HG03442 (cell line): Measurements from ENCODE around the gene KCNMA1.

Source experiments
- ATAC-seq: cut with Tn5 transposase; IDR thresholded peaks from one replicate; pipeline ENCODE4 v1.9.1; 2021; ENCODE audit warnings: mild to moderate bottlenecking, moderate library complexity; ENCODE audit not compliant: unreplicated experiment

KCNMA1 gene

DNA sequence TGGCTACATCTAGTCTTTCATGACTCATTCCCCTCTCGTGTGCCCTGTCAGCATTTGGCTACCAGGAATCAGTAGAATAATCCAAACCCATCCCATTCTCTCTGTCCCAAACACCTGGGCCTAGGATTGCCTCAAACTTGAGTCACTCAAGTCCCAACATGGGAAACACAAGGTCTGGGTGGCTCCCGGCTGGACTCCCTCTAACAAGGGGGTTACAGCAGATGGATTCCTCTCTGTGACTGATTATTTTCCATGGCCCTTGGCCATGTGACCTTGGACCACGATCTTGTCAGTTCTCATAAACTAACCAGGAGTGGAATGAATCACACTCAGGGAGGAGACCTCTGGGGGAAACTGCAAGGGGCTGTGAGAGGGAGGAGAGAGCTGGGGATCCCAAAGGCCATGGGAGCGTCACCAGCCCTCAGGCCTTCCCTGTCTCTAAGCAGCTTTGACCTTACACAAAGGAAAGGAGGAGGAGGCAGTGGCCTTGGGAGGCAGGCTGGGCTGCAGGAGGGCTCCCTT, 533.1 kb downstream of the KCNMA1 start:
- no peak for ATAC-seq

DNA sequence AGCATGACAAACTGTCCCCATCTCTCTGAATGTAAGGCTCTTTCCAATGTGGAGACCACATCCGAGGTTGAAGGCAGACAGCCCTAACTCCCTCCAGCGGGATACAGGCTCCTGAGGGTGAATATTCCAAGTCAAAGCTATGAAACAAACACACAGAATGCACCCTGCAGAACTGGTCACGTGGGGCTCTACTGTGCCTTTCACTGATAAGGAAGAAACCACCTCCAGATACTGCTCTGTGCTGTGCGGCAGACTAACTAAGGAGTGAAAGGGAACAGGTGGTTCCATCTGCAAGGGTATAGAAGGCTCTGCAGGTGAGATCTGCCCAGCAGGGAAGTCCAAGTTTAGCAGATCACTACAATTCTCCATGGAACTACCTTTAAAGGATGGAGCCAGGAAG, 534.4 kb downstream of the KCNMA1 start:
- ATAC-seq = no peak

DNA sequence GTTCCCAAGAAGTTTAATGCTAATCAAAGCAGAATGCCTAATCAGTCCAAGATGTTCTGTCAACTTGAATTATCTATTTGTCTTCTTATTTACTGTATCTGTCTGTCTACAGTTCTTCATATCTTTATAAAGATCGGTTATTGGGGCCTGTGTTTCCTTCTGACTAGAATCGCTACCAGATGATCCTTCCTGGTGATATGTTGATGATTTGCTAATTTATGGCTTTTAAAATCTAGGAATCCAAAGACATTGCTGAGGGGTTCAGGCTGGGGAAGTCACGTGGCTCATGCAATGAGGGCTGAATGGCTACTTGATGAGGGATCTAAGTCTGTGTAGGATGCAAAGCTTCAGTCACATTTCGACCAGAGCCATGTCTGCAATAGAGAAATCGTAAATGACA, 536.3 kb downstream of the KCNMA1 start:
- ATAC-seq = no peak

DNA sequence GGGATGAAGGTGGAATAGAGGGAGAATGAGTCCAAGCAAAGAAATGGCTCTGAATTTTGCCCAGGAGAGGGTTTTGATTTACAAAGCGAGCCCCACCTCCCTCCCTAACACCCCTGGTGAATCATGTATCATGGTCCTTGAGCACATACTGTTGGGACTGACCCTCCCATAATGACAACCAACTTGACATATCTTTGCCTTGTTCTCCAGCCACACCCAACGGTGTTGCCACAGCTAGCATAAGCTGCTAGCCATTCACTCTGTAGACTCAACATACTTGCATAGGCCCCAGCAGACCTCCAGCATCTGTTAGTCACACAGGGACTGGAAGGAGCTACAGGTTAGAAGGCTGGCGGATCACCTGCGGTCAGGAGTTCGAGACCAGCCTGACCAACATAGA, 538.5 kb downstream of the KCNMA1 start:
- ATAC-seq = no peak

DNA sequence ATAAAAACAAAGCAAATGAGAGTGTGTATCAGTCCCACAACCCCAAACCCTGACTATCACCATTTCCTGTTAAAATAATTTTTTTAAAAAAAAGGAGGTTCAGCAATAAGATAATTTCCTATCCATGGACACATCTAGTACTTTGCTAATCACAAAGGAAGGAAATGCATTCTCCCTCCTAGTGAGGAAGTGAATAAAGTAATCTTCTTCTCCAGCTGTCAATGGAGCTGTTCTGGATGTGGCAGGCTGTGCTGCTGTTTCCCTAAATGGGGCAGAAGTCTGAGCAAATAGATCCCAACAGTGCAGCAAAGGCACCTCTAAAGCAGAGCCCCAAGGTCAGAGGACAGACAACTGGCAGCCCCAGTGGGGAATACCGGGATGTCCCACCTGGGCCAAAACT, 540.0 kb downstream of the KCNMA1 start:
- no peak for ATAC-seq

DNA sequence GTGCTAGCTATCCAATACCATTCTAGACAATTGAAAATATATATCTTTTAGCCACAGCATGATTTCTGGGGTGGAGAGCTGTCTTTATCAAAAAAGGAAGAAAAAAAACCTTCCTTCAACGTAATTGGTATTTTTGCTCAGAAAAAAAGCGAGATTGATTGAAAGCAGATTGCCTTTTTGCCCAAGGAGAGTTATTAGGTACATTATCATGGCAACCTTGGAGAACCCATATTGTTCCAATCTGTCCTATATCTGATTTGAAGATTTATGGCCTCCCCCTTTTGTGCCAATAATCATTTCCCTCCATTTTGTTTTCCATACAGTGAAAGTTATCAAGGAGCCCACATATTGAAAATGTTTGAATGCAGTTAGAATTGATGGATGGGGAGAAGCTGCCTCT, 544.5 kb downstream of the KCNMA1 start:
- ATAC-seq = no peak

DNA sequence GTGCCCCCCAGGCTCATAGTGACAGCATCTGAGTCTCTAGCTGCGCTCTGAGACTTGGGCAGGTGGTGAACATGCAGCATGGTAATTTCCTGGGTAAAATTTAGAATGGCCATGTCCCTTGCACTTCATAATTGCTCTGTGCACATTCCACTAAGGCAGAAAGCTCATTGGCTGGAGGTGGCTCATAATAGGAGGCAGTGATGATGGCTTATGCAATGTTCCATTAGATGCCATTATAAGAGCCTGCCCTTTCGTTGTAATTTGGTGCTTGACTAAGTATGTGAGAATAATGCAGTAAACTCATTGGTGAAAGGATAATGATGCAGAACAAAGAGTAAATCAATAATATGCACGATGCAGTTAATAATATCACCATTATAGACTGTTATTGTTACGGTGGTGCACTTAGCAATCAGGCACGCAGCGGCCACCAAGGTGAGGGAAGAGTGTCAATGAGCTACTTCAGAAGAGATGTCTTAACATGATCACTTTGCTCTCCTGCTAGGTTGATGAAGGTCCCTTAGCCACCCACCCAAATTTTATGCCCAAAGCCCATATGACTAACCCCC, 545.9 kb downstream of the KCNMA1 start:
- no peak for ATAC-seq

DNA sequence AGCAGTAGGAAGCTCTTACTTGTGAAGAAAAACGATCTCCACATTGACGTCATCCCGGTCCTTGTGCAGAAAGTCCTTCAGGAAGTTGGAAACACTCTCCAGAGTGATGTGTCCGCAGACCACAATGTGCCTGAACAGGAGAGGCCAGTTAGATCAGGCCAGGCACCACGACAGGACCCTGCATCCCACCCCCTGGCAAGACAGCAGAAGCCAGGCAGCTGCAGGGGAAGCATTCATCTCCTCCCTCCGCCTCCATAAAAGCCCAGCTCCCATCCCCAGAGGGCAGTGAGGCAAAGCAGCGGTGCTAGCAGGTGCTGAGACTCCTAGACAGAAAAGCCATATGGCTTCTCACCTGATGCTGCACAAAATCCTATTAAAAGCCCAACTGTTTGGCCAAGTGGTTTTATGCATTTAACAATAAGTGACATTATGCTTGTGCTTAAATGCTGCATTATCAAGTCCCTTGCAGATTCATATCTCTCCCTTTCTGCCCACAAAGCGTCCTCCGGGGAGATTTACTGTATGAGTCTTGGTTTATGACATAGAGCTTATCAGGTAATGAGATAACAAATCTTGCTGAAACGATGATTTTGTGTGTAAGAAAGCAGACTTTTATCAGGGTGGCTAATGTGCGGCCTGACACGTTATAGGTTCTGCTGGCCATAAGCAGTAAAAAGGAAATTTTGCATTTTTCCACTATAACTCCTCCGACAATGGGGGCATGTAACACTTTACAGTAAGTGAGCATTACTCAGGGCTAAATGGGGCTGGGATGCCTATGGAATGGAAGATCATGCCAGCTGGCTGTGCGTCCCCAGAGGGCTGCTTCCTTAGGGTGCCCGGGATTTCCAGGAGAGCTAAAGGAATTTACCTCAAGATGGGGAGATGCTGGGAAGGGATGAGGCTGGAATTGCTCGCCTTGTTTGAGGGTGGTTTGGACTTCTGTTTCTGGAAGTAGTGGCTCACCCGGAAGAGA, 546.9 kb downstream of the KCNMA1 start:
- ATAC-seq = no peak

DNA sequence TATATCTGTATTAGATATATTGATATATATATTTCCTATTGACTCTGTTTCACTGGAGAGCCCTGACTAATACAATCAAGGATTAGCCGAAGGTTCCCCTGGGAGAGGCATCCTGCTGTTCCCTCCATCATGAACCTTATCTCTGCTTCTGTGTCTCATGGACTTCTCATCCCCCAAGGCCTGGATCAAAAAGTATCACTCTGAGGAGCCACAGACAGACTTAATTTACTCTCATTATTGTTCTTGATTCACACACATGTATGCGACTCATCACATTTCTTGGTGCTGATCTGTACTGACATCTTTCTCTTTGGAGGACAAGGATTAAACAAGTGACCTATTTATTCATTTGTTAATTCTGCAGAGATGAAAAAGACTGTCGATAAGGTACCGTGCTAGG, 550.2 kb downstream of the KCNMA1 start:
- ATAC-seq = no peak

DNA sequence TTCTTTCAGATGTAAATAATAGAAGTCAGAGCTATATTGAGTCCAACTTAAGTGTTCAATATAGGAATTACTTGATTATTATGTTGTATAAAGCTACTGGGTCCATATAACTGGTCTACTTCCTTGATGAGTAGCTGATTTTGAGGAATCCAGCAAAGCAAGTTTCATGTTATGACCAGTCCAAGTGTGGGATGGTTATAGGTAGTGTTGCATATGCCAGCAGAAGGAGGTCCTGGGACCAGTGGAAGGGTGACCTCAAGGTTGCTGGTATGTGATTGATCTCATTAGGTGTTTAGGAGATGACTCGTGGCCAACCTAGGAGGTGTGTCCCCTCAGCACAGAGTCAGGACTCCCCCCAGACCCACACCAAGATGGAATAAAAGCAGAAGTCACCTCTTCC, 551.5 kb downstream of the KCNMA1 start:
- ATAC-seq = no peak

DNA sequence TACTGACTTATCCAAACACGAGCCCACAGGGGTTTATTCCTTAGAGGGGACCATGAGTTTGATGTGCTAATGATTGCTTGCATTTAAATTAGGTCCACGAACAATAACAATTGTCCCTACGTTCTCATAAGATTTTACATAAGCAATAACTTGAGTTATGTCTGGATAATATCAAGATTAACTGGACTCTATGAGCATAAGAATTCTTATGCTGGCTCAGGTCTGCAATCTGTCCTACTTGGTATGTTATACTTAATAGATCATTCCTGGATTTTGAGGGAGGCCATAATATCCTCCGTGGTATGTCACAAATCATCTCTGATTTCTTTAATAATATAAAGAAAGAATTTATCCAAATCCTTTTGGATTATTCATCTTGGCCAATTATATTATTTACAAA, 552.3 kb downstream of the KCNMA1 start:
- no peak for ATAC-seq

DNA sequence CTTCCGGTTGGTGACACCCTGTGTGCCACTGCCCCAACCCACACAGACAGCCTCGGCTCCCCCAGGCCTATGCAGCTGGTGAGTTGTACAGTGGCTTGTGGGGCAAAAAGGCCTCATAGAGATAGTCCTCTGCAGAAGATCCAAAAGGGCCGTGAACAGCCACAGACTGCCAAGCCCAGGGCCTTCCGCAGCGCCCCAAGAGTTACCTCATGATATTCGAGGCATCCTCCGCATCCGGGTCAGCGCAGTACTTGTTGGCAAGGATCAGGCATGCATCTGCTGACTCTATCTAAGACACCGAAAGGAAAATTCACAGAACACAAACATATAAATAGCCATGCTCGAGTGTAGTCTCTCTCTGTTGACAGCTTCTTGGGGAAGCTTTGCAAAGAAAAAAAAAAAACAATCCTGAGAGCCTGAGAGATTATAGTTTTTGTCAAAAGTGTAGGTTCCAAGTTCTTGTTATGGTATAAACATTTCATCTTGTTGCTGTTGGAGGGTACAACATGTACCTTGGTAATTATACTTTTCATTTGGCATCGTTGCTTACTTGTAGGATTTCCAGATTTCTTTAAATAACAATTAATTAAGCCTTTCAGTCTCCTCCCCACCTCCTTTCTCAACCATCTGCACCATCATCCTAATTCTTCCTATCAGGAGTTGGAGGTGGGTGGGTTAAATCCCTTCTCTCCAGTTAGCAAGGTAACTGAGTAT, 553.0 kb downstream of the KCNMA1 start:
- ATAC-seq = no peak

DNA sequence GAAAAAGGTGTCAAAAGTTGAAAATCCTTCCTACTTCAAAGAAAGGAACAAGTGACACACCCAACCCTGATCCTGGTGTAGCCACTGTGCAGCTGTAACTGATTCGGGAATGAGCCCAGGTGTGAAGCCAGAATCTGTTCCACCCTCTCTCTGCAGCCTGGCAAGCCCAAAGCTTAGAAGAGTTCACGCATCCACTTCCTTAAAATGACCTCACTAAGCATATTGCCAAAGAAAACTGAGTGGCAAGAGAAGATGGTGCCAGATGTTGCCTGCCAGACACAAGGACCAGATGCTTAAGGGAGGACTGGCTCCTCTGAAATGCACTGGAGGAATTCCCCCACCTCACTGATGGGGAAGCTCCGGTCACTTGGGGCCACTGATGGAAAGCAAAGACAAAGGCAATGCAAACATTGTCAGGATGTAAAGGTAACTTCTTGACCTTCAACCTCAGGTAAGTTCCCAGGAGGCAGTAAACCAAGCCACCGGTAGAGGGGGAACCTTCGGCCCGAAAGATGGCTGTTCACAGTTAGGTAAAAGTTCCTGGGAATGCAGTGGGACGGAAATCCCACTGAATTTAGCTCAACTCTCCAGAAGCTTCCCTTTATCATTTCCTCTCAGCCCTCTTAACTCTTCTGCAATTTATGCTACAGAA, 554.9 kb downstream of the KCNMA1 start:
- no peak for ATAC-seq

DNA sequence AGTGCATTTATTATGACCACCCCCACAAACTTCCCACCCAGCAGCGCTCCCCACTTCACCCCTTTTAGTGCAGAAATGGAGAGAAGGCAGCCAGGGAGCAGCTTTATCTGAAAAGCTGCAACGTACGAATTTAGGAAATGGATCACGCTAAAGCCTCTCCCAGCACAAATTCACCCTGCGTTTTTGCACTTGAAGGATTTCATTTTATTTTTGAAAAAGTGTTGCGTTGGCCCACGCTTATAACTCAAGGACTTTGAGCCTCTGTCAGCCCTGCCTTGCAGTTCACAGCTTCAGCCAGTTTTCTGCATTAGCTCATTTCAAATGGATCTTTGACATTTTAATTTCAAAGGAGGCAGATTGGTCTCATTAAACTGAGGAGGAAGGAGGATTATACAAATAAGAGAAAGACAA, 556.1 kb downstream of the KCNMA1 start:
- ATAC-seq = no peak

DNA sequence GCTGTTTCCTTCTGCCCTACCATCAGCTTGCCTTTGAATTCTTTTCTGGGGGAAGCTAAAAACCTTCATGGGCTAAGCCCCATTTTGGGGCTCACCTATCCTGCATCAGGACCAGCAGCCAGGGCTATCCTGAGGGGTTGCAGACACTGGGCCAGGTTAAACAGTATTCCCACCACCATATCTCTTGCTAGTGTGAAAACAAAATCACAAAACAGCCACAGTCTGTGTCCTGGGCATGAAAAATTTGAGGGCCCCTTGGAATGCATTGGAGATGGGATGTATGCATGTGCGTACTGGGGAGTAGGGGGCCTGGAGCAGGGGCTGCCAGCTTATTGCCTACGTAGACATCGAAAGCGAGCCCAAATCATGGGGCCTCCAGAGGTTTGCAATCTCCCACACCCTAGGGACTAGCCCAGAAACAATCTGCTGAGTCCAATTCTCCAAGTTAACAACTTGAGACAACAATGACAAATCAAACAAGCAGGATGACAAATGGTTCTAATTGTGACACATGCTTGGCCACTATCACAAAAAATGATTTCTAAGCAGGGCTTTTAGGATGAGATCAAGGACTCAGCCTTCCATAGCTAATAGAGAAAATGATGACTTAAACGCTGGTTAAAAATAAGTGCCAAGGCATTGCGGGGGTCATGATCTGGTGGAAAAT, 557.1 kb downstream of the KCNMA1 start:
- ATAC-seq = no peak

DNA sequence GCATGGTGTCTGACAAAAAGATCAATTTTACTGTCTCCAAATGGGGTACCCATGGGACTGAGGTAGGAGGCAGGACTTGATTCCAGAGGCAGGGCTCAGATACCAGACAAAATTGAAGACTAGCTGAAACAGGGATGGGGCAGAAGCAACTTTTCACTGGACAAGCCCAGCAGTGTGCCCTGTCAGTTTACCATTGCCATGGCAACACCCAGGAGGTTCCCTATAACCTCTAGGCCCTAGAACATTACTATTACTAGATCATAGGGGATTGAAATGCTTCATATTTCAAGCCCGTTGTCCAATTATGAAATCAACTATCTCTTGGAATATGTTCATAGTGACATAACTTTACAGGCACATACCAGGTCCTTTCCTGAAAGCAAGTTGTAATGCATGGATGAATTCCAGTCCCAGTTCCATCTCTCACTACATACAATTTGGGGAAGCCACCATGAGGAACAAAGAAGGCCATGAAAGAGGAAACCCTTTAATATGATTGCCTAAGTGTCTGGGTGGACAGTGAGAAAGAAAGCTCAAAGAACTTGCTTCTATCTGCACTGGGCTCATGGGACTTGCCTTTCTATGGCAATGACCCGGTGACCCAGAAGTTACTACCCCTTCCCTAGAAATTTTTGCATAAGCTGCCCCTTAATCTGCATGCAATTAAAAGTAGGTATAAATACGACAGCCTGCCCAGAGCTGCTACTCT, 557.9 kb downstream of the KCNMA1 start:
- ATAC-seq = no peak

DNA sequence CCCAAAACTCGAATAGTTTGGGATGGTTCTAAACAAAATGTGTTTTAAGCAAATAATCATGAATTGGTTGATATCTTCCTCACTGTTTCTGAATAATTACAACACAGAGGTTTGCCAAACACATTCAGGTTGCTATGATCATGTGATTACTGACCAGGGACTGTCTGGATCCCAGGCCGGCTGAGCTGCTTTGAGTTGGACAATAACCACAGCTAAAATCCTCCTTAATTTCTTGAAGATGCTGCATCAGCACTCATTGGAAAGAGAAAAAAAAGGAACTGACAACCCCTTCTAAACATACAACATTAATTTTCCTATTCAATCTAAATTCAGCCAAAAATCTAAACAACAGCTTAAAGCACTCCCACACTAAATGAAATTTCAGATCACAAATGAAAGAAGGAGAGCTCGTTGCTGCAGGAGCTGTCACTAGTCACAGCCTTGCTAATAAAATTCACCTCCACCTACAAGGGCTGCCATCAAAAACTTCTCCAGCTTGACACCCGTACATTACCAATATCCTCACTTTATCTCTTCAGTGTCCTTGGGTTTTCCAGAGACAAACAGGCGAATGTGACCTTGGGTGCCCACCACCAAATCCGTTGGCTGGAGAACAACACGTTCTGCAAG, 560.2 kb downstream of the KCNMA1 start:
- ATAC-seq = no peak

DNA sequence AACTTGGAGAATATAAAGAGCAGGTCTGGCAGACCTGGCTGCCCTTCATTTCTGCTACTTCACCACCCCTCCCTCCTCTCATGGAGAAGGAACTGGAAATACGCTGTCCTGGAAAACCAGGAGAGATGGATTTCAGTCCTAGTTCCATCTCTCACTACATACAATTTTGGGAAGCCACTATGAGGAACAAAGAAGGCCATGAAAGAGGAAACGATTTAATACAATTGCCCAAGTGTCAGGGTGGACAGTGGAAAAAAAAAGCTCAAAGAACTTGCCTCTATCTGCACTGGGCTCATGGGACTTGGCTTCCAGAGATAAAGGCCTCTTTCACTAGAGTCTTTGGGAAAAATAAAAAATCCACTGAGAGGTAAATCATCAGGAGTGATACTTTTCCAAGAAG, 561.7 kb downstream of the KCNMA1 start:
- ATAC-seq = no peak

DNA sequence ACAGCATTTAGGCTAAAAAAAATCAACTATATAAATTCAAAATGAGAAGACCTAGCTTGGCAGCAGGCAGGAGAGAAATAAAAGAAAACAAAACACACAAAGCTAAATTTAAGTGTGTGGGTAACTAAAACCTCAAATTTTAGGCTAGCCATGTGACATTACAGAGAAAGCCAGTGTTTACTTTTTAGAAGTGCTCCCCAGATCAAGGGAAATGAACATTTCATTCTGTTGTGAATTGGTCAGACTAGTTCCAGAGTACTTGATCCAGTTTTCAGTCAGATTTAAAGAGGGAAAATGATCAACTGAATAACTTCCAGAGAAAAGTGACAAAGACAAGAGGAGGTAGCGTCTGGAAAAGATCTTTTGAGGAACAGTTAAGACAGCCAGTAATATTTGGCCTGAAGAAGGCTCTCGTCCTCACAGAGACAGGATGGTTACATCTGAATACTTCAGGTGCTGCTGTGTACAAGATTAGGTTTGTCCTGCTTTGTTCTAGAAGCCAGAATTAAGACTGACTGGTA, 563.4 kb downstream of the KCNMA1 start:
- no peak for ATAC-seq
